Measurements from ENCODE around the gene KIF5A.

DNA sequence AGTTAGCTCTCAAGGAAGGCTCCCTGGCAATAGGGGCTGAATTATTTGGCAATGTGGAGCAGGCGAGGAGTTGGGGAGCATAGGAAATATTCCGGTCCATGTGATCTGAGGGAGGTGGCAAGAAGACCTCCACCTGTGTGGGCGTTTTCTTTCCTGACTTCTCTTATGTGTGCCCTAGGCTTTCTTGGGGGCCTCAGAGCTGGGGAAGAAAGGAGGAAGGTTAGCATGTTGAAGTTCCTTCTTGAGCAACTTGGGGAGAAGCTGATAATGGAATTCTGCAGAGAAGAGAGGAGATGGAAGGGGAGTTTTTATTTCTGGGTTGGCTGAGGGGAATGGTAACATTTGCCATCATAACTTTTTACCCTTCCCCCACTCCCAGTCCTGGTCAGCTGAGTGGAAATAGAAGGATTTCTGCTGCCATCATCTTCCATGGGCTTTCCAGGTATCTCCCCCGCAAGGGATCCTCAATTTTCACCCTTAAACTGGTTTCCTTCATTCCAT lies 56.0 kb downstream of the KIF5A start:
- TF ChIP-seq, protein P1, sequence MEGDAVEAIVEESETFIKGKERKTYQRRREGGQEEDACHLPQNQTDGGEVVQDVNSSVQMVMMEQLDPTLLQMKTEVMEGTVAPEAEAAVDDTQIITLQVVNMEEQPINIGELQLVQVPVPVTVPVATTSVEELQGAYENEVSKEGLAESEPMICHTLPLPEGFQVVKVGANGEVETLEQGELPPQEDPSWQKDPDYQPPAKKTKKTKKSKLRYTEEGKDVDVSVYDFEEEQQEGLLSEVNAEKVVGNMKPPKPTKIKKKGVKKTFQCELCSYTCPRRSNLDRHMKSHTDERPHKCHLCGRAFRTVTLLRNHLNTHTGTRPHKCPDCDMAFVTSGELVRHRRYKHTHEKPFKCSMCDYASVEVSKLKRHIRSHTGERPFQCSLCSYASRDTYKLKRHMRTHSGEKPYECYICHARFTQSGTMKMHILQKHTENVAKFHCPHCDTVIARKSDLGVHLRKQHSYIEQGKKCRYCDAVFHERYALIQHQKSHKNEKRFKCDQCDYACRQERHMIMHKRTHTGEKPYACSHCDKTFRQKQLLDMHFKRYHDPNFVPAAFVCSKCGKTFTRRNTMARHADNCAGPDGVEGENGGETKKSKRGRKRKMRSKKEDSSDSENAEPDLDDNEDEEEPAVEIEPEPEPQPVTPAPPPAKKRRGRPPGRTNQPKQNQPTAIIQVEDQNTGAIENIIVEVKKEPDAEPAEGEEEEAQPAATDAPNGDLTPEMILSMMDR (IDR thresholded peaks at IDR 0.05; ENCODE audit: low read depth, low read length, poor library complexity, severe bottlenecking), result no peak
- TF ChIP-seq EZH2phosphoT487 (IDR thresholded peaks at IDR 0.05; ENCODE audit: borderline replicate concordance, low read length), result no peak
